A549 (cell line): ENCODE data around the gene NSMCE4A. TPM values are rescaled to one million over a fixed set of nuclear protein-coding genes. Genes with fewer than 3 reads are reported as not detected.
A peak's percentile ranks its signal among the peaks of the same experiment; 100 is the strongest.
"Not testable (repeated sequence)": the region's sequence is repeated elsewhere in the genome, so short reads cannot be mapped to it uniquely, and the experiment has no call there.

Source experiments
- ATAC-seq, 2 experiments: fragments of 200-7000 bp in 1 of 2; fragments of >200 bp in 1 of 2; cut with Nextera tagmentation in 1 of 2; cut with Tn5 transposase in 1 of 2; 3 replicates each; pipeline versions ENCODE4 v1.8.0 to v1.9.1; 2018 to 2020; ENCODE audit warnings: mild to moderate bottlenecking in 1 of 2, moderate library complexity in 1 of 2
- CTCF ChIA-PET: fragments of 300-600 bp; sonication (Branson Sonifier 250); formaldehyde crosslinking; extraction: SDS; loops from one replicate; lab custom pipeline; 2021; ENCODE audit warnings: antibody characterized with exemption, inconsistent platforms; lab: Yijun Ruan, JAX
- POLR2A ChIA-PET: fragments of 350-600 bp; formaldehyde crosslinking; extraction: SDS; loops from one replicate; lab custom pipeline; 2021; ENCODE audit warnings: antibody characterized with exemption, inconsistent platforms; lab: Yijun Ruan, JAX
- DNase-seq, 2 experiments: peaks; one replicate each; pipeline versions ENCODE4 v3.0.0 to v3.0.0-alpha.2; 2011 to 2016; ENCODE audit warnings: low read depth in 1 of 2, low spot score in 1 of 2
- FAIRE-seq: peaks from 2 replicates; lab custom pipeline; 2011; peaks lifted over from hg19 to GRCh38; lab: Jason Lieb, UNC
- H3K27ac ChIP-seq, 2 experiments: fragments of >200 bp; sonication (Bioruptor Twin); formaldehyde crosslinking; 3 replicates each; pipeline ENCODE4 v1.5.1; 2016 to 2017
- H3K4me1 ChIP-seq: fragments of >200 bp; sonication (Bioruptor Twin); formaldehyde crosslinking; 3 replicates; pipeline ENCODE4 v1.6.1; 2016
- H3K4me2 ChIP-seq: fragments of >200 bp; sonication (Bioruptor Twin); formaldehyde crosslinking; 3 replicates; pipeline ENCODE4 v1.6.1; 2016
- H3K4me3 ChIP-seq: fragments of >200 bp; sonication (Bioruptor Twin); formaldehyde crosslinking; 3 replicates; pipeline ENCODE4 v1.5.1; 2016
- H3K9me3 ChIP-seq: fragments of >200 bp; sonication (Bioruptor Twin); formaldehyde crosslinking; 3 replicates; pipeline ENCODE4 v1.6.1; 2016
- CHD4 ChIP-seq: fragments of 200-600 bp; sonication (generic); IDR thresholded peaks from 2 replicates; pipeline ENCODE4 v1.6.1; 2016; ENCODE audit warnings: antibody characterized with exemption, mild to moderate bottlenecking, borderline replicate concordance
- EHF ChIP-seq: fragments of 250-450 bp; sonication (Bioruptor Pico); IDR thresholded peaks from 2 replicates; pipeline ENCODE4 v1.5.0; 2020; ENCODE audit warnings: mild to moderate bottlenecking
- EHMT2 ChIP-seq: fragments of 200-600 bp; sonication (generic); IDR thresholded peaks from 2 replicates; pipeline ENCODE4 v1.6.1; 2016; ENCODE audit warnings: antibody characterized with exemption, low read depth, mild to moderate bottlenecking, moderate library complexity
- FOXS1 ChIP-seq: fragments of 250-450 bp; sonication (Bioruptor Pico); IDR thresholded peaks from 2 replicates; pipeline ENCODE4 v1.5.0; 2020; ENCODE audit warnings: mild to moderate bottlenecking, moderate library complexity
- HEYL ChIP-seq: fragments of 250-450 bp; sonication (Bioruptor Pico); IDR thresholded peaks from 2 replicates; pipeline ENCODE4 v1.8.0; 2021; ENCODE audit warnings: mild to moderate bottlenecking, moderate library complexity
- KDM1A ChIP-seq: fragments of 200-600 bp; sonication (generic); IDR thresholded peaks from 2 replicates; pipeline ENCODE4 v1.6.1; 2016; ENCODE audit warnings: low read depth, mild to moderate bottlenecking
- KDM5A ChIP-seq: fragments of 200-600 bp; sonication (generic); IDR thresholded peaks from 2 replicates; pipeline ENCODE4 v1.6.1; 2016; ENCODE audit warnings: antibody characterized with exemption, mild to moderate bottlenecking
- POLR2A ChIP-seq: IDR thresholded peaks from 2 replicates; pipeline ENCODE4 v1.6.1; 2012; ENCODE audit warnings: mild to moderate bottlenecking, low read length
- POLR2AphosphoS2 ChIP-seq: conservative IDR thresholded peaks from 2 replicates; pipeline ENCODE4 v1.6.1; 2012; ENCODE audit warnings: low read length, improper control_type of control experiment, inconsistent platforms
- RAD21 ChIP-seq, 2 experiments: fragments of >200 bp in 1 of 2; sonication (Bioruptor Twin) in 1 of 2; formaldehyde crosslinking in 1 of 2; IDR thresholded peaks in 1 of 2; conservative IDR thresholded peaks in 1 of 2; 2 replicates in 1 of 2; 3 replicates in 1 of 2; pipeline ENCODE4 v1.6.1; 2012 to 2018; ENCODE audit warnings: inconsistent platforms in 1 of 2
- RFX5 ChIP-seq: fragments of 450-650 bp; IDR thresholded peaks from 2 replicates; pipeline ENCODE4 v1.7.1; 2014; ENCODE audit warnings: antibody characterized with exemption, mild to moderate bottlenecking, moderate library complexity
- RNF2 ChIP-seq: fragments of 200-600 bp; sonication (generic); IDR thresholded peaks from 2 replicates; pipeline ENCODE4 v1.6.1; 2016; ENCODE audit warnings: low read depth, mild to moderate bottlenecking, antibody characterized with exemption, moderate library complexity, borderline replicate concordance
- TFCP2L1 ChIP-seq: fragments of 250-450 bp; sonication (Bioruptor Pico); IDR thresholded peaks from 2 replicates; pipeline ENCODE4 v1.5.0; 2021; ENCODE audit warnings: mild to moderate bottlenecking
- TP53 ChIP-seq: fragments of 250-450 bp; sonication (Bioruptor Pico); IDR thresholded peaks from 2 replicates; pipeline ENCODE4 v1.5.0; 2021; ENCODE audit warnings: mild to moderate bottlenecking, moderate library complexity
- ZFP36 ChIP-seq: fragments of 450-650 bp; IDR thresholded peaks from 2 replicates; pipeline ENCODE4 v1.6.1; 2014; ENCODE audit warnings: borderline replicate concordance; ENCODE audit not compliant: partially characterized antibody
- WGBS: methylation state at CpG from one replicate; pipeline ENCODE4 v1.1.6; 2017; ENCODE audit errors: missing lambda C conversion rate; 5-methylcytosine and 5-hydroxymethylcytosine counted together
- polyA plus RNA-seq, 4 experiments: library from polyadenylated mRNA; depleted of rRNA in 3 of 4; stranded (reverse); fragments of >200 nt; fragmentation: RNase III in 1 of 4; extraction: RNeasy Plus Mini Kit Qiagen cat#74134 plus additional on column Dnase treatment in 1 of 4; gene quantifications; 2 replicates in 3 of 4; 3 replicates in 1 of 4; pipeline ENCODE4 v1.2.3, GENCODE V29; 2011 to 2017
- TF ChIP-seq, protein P1 (sequence below): fragments of >200 bp; sonication (Bioruptor Twin); formaldehyde crosslinking; IDR thresholded peaks from 2 replicates; pipeline ENCODE4 v1.6.1; 2016
- TF ChIP-seq, protein P2 (sequence below): IDR thresholded peaks from 2 replicates; pipeline ENCODE4 v1.6.1; 2012
- TF ChIP-seq, protein P3 (sequence below): fragments of >200 bp; sonication (Bioruptor Twin); formaldehyde crosslinking; IDR thresholded peaks from 3 replicates; pipeline ENCODE4 v1.5.1; 2016
- TF ChIP-seq, protein P4 (sequence below): IDR thresholded peaks from 2 replicates; pipeline ENCODE4 v1.6.1; 2012
- TF ChIP-seq, protein P5 (sequence below): fragments of >200 bp; sonication (Bioruptor Twin); formaldehyde crosslinking; IDR thresholded peaks from 3 replicates; pipeline ENCODE4 v1.6.1; 2016

Gene NSMCE4A
- polyA plus RNA-seq, 2 of the 4 experiments (the other 2 are of a cell fraction): 67.2 to 172 TPM

DNA sequence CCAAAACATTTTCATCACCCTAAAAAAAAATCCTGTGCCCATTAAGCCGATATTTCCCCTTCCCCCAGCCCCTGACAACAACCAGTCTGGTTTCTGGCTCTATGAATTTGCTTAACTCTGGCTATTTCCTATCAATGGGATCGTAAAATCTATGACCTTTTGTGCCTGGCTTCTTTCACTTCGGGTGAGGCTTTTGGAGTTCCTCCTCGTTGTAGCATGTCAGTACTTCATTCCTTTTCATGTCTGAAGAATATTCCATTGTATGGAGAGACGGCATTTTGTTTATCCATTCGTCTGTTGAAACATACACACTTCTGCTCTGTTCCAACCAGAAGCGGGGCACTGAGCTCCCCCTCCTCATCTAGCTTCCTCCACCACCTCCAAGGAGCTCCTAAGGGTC, 43.5 kb upstream of the NSMCE4A start:
- ChIA-PET POLR2A (no interaction called here), CTCF (interaction anchor here (0.9 kb wide), 1 partner anchor 11 kb away, joined by 3 read pairs; no protein-coding TSS in a partner anchor)
- peak overlapping the region; percentile 85 for H3K4me2 ChIP-seq
- WGBS: 66% methylated on average over 7 of the region's 7 CpGs
- no peak for DNase-seq
- no peak for FAIRE-seq
- peak overlapping the region; percentile 58 to 77; a peak in 5 of 6 replicates for H3K27ac ChIP-seq
- ATAC-seq: no peak; a peak in 1 of 6 replicates
- H3K4me1 ChIP-seq: peaks cover 17% of the 10 kb centered on the region
- H3K9me3 ChIP-seq: no peaks in the 10 kb centered on the region
- TF ChIP-seq POLR2A (no peak), RNF2 (no peak), RFX5 (no peak), TP53 (CRISPR knock-in tag) (no peak), FOXS1 (no peak), EHMT2 (no peak), EHF (CRISPR knock-in tag) (no peak), HEYL (CRISPR knock-in tag) (no peak), KDM5A (no peak), TFCP2L1 (CRISPR knock-in tag) (no peak), ZFP36 (no peak), RAD21 (conservative IDR thresholded peaks at IDR 0.05 in 1 of 2, IDR thresholded peaks at IDR 0.05 in 1 of 2) (no peak), POLR2AphosphoS2 (no peak), KDM1A (no peak), CHD4 (no peak)
- TF ChIP-seq, protein P1, sequence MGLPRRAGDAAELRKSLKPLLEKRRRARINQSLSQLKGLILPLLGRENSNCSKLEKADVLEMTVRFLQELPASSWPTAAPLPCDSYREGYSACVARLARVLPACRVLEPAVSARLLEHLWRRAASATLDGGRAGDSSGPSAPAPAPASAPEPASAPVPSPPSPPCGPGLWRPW: no peak
- TF ChIP-seq, protein P2, sequence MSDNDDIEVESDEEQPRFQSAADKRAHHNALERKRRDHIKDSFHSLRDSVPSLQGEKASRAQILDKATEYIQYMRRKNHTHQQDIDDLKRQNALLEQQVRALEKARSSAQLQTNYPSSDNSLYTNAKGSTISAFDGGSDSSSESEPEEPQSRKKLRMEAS: no peak
- TF ChIP-seq, protein P3, sequence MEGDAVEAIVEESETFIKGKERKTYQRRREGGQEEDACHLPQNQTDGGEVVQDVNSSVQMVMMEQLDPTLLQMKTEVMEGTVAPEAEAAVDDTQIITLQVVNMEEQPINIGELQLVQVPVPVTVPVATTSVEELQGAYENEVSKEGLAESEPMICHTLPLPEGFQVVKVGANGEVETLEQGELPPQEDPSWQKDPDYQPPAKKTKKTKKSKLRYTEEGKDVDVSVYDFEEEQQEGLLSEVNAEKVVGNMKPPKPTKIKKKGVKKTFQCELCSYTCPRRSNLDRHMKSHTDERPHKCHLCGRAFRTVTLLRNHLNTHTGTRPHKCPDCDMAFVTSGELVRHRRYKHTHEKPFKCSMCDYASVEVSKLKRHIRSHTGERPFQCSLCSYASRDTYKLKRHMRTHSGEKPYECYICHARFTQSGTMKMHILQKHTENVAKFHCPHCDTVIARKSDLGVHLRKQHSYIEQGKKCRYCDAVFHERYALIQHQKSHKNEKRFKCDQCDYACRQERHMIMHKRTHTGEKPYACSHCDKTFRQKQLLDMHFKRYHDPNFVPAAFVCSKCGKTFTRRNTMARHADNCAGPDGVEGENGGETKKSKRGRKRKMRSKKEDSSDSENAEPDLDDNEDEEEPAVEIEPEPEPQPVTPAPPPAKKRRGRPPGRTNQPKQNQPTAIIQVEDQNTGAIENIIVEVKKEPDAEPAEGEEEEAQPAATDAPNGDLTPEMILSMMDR: no peak
- TF ChIP-seq, protein P4, sequence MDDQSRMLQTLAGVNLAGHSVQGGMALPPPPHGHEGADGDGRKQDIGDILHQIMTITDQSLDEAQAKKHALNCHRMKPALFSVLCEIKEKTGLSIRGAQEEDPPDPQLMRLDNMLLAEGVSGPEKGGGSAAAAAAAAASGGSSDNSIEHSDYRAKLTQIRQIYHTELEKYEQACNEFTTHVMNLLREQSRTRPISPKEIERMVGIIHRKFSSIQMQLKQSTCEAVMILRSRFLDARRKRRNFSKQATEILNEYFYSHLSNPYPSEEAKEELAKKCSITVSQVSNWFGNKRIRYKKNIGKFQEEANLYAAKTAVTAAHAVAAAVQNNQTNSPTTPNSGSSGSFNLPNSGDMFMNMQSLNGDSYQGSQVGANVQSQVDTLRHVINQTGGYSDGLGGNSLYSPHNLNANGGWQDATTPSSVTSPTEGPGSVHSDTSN: no peak
- TF ChIP-seq, protein P5, sequence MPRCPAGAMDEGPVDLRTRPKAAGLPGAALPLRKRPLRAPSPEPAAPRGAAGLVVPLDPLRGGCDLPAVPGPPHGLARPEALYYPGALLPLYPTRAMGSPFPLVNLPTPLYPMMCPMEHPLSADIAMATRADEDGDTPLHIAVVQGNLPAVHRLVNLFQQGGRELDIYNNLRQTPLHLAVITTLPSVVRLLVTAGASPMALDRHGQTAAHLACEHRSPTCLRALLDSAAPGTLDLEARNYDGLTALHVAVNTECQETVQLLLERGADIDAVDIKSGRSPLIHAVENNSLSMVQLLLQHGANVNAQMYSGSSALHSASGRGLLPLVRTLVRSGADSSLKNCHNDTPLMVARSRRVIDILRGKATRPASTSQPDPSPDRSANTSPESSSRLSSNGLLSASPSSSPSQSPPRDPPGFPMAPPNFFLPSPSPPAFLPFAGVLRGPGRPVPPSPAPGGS: no peak
- H3K4me3 ChIP-seq: no peak overlapping the region

DNA sequence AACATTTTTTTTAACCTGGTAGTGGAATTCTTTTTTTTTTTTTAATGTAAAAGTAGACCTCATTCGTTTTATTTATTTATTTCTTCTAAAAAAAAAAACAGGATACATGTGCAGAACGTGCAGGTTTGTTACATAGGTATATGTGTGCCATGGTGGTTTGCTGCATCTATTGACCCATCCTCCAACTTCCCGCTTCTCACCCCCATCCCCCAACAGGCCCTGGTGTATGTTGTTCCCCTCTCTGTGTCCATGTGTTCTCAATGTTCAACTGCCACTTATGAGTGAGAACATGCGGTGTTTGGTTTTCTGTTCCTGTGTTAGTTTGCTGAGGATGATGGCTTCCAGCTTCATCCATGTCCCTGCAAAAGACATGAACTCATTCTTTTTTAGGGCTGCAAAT, 42.9 kb upstream of the NSMCE4A start:
- ATAC-seq, H3K4me3 ChIP-seq, H3K9me3 ChIP-seq, POLR2A ChIA-PET, DNase-seq, FAIRE-seq, H3K27ac ChIP-seq, H3K4me2 ChIP-seq: not testable (repeated sequence)
- 76% methylated on average over 4 of the region's 4 CpGs for WGBS
- CTCF ChIA-PET: interaction anchor here (0.9 kb wide), 1 partner anchor 12 kb away, joined by 3 read pairs; no protein-coding TSS in a partner anchor
- peaks cover 17% of the 10 kb centered on the region for H3K4me1 ChIP-seq
